GM18867 (cell line): Measurements from ENCODE around the gene OR4C16.

ENCODE experiments used
- ATAC-seq: cut with Tn5 transposase; IDR thresholded peaks from one replicate; pipeline ENCODE4 v1.9.1; 2021; ENCODE audit warnings: mild to moderate bottlenecking, moderate library complexity; ENCODE audit not compliant: unreplicated experiment

Gene OR4C16

GRCh38 chr11:55571828-55572227 is at the start of gene OR4C16:
TSS of gene OR4C16 (plus strand) at chr11:55572128. CDS start at chr11:55572128, 0 bp downstream.
- ATAC-seq = no peak

GRCh38 chr11:55554169-55554568 is 17.8 kb upstream of the OR4C16 start, which contains the start of gene OR4C15:
TSS of gene OR4C15 (plus strand) at chr11:55554469. CDS start at chr11:55554469, 0 bp downstream.
- ATAC-seq = no peak

- peak; percentile 100 for ATAC-seq
Observed at GRCh38 chr11:55572548-55572947, 620 bp downstream of the OR4C16 start.

DNA sequence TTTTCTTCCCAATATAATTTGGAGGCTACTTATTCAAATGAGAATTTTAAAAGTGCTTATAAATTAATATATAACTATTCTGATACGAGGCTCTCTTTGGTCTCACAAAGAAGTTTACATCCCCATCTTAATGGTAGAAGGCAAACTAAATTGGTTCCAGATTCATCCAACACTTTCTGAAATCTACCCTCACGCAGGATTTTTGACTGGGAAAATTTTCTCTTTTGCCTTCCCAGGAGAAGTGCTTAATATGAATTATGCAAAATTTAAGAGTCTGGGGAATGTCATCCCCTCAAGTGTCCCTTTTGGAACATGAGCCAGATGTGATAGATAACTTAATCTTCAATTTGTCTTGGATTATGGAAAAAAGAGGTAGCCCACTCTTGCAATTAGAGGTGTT is 35.6 kb downstream of the OR4C16 start, which contains the start of gene OR4C11:
OR4C11 (minus strand) TSS at position 101 of the 400 bp plus-strand sequence. CDS start 3,272 bp downstream, outside the sequence.
- no peak for ATAC-seq
